Measurements from ENCODE around the gene OR2T35. TPM values are rescaled to one million over a fixed set of nuclear protein-coding genes. Genes with fewer than 3 reads are reported as not detected.

The OR2T35 gene
- total and polyA plus RNA-seq, 2 donors (not counting 3 experiments of a cell fraction or from before 2014, with no cell fraction given) = not detected

GRCh38 chr1:248599396-248599795, 45.7 kb downstream of the OR2T35 start:
- BruUV-seq (replicated peaks) = no TSS peak
- CTCF ChIA-PET = no interaction called here
- Histone ChIP-seq H3K9ac (replicated peaks; ENCODE audit: extremely low read depth, insufficient read depth, low read length) (no peak overlapping the region), H3K79me2 (ENCODE audit: control insufficient read depth, insufficient read depth, low read length) (no peaks in the 10 kb centered on the region), H3K4me2 (ENCODE audit: insufficient read depth, low read length) (no peak overlapping the region), H3K9me1 (replicated peaks; ENCODE audit: control insufficient read depth, extremely low read depth, insufficient read depth, low read length) (no peaks in the 10 kb centered on the region), H3K27me3 (ENCODE audit: control insufficient read depth in 2 of 2, insufficient read depth in 2 of 2, low read length in 2 of 2) (no peaks in the 10 kb centered on the region), H3K9me3 (replicated peaks; ENCODE audit: control insufficient read depth, insufficient read depth, low read length) (peaks cover 2% of the 10 kb centered on the region), H3K4me1 (ENCODE audit: control insufficient read depth, extremely low read depth, insufficient read depth, low read length) (no peaks in the 10 kb centered on the region), H3K4me3 (replicated peaks in 1 of 3; ENCODE audit: insufficient read depth in 1 of 3, low read depth in 1 of 3, low read length in 3 of 3) (no peak overlapping the region), H2AFZ (ENCODE audit: low read depth, low read length) (no peak overlapping the region), H3K36me3 (ENCODE audit: control insufficient read depth in 2 of 2, extremely low read depth in 1 of 2, insufficient read depth in 2 of 2, low read length in 2 of 2) (no peaks in the 10 kb centered on the region), H3K27ac (ENCODE audit: insufficient read depth, low read depth, low read length) (no peak overlapping the region), H4K20me1 (replicated peaks; ENCODE audit: control insufficient read depth, extremely low read depth, insufficient read depth, low read length) (no peaks in the 10 kb centered on the region)
- no peak for FAIRE-seq
- TF ChIP-seq POLR2A (IDR thresholded peaks at IDR 0.05; ENCODE audit: low read depth, low read length) (no peak), FOS (IDR thresholded peaks at IDR 0.05; ENCODE audit: borderline replicate concordance, insufficient read depth, low read length) (no peak), MYC (IDR thresholded peaks at IDR 0.05; ENCODE audit: low read depth, low read length) (no peak), EZH2 (IDR thresholded peaks at IDR 0.05; ENCODE audit: borderline replicate concordance, low read depth, low read length, severe bottlenecking) (no peak), GATA2 (IDR thresholded peaks at IDR 0.05; ENCODE audit: insufficient read depth, insufficient read length, low read depth, low read length) (no peak), POLR2AphosphoS5 (IDR thresholded peaks at IDR 0.05; ENCODE audit: insufficient read depth, low read depth, low read length) (no peak), JUN (IDR thresholded peaks at IDR 0.05; ENCODE audit: borderline replicate concordance, insufficient read depth, insufficient read length, low read depth) (no peak)
- TF ChIP-seq, protein P1, sequence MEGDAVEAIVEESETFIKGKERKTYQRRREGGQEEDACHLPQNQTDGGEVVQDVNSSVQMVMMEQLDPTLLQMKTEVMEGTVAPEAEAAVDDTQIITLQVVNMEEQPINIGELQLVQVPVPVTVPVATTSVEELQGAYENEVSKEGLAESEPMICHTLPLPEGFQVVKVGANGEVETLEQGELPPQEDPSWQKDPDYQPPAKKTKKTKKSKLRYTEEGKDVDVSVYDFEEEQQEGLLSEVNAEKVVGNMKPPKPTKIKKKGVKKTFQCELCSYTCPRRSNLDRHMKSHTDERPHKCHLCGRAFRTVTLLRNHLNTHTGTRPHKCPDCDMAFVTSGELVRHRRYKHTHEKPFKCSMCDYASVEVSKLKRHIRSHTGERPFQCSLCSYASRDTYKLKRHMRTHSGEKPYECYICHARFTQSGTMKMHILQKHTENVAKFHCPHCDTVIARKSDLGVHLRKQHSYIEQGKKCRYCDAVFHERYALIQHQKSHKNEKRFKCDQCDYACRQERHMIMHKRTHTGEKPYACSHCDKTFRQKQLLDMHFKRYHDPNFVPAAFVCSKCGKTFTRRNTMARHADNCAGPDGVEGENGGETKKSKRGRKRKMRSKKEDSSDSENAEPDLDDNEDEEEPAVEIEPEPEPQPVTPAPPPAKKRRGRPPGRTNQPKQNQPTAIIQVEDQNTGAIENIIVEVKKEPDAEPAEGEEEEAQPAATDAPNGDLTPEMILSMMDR (IDR thresholded peaks at IDR 0.05; ENCODE audit: extremely low read depth in 1 of 2, insufficient read depth in 1 of 2, low read depth in 1 of 2, low read length in 2 of 2) = no peak
- TF ChIP-seq, protein P2, sequence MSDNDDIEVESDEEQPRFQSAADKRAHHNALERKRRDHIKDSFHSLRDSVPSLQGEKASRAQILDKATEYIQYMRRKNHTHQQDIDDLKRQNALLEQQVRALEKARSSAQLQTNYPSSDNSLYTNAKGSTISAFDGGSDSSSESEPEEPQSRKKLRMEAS (IDR thresholded peaks at IDR 0.05; ENCODE audit: insufficient read depth, insufficient read length) = no peak
- dilution Hi-C loops (cut with MboI; ENCODE audit: extremely low pct_ligation_motif_present, low sequenced_read_pairs) = no loop called here
- intact Hi-C loops (cut with micrococcal nuclease) = no loop called here
- DNase-seq (ENCODE audit: low read depth, low spot score) = no peak
- POLR2A ChIA-PET = no interaction called here
